OCI-LY3 (cell line): ENCODE results near the gene SEPTIN12.

Experiments
- CTCF ChIP-seq: fragments of 200-600, 300-600 bp; sonication (generic); IDR thresholded peaks from 2 replicates; pipeline ENCODE4 v1.5.1; 2014; ENCODE audit warnings: antibody characterized with exemption, low read length, low read depth
- EZH2phosphoT487 ChIP-seq: fragments of 200-600 bp; shearing (Covaris generic); IDR thresholded peaks from 2 replicates; pipeline ENCODE4 v1.6.1; 2018; ENCODE audit warnings: antibody characterized with exemption, mixed run types, low read depth

- TF ChIP-seq CTCF (no peak), EZH2phosphoT487 (no peak)
Observed at GRCh38 chr16:4765511-4766474, 22.4 kb downstream of the SEPTIN12 start.
